AG08395 (cell line): ENCODE results near the gene POLR2I.
"Not testable (repeated sequence)": the region's sequence is repeated elsewhere in the genome, so short reads cannot be mapped to it uniquely, and the experiment has no call there.

Experiments used
- DNase-seq: peaks from one replicate; pipeline ENCODE4 v3.0.0; 2012; ENCODE audit warnings: mixed read lengths, low spot score

Gene POLR2I

DNA sequence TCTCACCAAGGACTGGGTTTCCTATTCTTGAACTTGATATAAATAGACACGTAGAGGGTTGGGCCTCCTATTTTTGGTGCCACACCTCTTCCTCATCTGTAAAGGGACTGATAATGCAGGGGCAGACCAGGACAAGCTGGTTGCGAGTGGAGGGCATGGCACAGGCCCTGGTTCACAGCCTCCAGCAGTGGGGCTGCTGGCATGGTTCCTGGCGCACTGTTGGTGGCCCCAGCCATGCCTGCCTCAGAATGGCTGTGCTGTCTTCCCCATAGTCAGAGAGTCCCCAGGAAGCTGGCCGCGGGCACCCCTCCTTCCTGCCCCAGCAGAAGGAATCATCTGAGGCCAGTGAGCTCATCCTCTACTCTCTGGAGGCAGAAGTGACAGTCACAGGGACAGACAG, 14.2 kb downstream of the POLR2I start:
- no peak for DNase-seq

- DNase-seq: no peak
Measured at GRCh38 chr19:36099166-36099785, 15.4 kb downstream of the POLR2I start.

GRCh38 chr19:36097036-36097435, 17.6 kb downstream of the POLR2I start:
- no peak for DNase-seq

DNA sequence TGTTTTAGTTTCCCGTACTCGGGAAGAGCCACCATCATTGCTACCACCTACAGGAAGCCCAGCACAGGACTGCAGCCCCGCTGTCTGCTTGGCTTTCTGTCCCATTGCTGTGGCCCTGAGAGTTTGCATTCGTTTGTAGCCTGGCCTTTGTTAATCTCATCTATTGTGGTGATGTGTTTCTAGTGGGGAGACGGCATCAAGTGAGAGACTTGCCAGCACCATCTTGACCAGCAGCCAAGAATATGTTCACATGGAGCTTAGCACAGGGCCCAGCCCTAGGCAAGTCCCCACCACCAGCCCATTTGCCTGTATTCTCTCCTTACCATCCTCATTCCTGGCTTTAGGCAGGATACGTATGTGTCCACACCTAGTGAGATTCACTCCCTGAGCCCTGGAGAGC, 21.0 kb downstream of the POLR2I start:
- DNase-seq: peak; percentile 14

DNA sequence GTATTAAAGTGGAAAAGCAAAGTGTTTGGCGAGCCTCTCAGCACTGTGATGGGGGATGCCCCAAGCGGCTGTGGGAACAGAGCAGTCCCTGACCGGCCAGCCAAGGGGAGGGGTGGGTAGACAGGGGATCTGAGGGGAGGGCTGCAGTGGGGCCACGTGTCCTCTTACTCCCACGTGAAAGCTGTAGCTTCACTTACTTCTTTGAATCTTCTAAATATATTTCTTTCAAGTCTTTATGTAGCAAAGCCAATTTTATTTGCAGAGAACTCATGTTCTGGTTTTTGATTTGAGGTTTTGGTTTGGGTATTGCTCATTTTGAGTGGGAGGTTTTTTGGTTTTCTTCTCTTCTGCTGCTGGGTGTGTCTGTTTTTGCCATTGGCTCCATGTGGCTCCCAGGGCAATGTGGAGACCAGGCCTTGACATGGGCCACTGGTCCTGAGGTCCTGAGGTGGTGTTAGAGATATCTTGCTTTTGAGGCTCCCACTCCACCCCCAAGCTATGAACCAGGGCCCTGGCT, 21.5 kb downstream of the POLR2I start:
- no peak for DNase-seq

DNA sequence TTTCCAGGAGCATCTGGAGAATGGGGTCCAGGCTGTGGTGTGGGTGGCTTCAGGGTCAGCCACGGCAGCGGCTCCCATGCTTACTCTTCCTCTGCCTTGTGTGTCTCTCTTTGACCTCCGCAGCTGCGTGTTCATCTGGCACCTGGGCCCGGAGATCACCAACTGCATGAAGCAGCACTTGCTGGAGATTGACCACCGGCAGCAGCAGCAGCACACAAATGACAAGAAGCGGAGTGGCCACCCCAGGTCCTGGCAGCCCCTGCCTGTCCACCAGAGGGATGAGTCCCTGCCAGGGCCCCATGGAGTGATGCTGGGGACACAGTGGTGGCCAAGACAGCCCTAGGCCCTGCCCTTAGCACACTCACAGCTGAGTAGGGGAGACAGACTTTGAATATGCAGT, 22.1 kb downstream of the POLR2I start:
- DNase-seq: no peak

DNA sequence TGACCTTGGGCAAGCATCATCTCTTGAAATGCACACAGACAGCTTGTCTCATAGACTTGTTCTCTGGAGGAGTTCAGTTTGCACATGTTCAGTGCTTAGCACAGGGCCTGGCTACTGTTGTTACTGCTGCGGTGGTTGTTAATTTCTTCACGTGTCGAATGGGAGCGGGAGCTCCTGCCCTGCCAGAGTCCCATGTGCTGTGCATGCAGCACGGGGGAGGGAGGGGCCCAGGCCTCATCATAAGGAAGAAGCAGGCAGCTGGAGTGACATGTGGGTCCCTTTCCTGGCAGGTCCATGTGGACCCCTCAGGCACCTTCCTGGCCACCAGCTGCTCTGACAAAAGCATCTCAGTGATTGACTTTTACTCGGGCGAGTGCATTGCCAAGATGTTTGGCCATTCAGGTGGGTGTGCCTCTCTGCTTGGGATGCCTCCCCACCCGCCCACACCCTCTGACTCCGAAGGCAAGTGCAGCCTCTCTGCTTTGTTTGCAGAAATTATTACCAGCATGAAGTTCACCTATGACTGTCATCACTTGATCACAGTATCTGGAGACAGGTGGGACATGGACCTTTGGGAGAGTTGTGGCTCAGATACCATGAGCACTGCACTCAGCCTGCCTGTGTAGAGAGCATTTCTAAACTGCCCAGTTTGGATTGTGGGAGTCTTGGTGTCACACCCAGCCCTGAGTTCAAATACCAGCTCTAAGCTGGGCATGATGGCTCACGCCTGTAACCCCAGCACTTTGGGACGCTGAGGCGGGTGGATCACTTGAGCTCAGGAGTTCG, 23.6 kb downstream of the POLR2I start:
- no peak for DNase-seq

DNA sequence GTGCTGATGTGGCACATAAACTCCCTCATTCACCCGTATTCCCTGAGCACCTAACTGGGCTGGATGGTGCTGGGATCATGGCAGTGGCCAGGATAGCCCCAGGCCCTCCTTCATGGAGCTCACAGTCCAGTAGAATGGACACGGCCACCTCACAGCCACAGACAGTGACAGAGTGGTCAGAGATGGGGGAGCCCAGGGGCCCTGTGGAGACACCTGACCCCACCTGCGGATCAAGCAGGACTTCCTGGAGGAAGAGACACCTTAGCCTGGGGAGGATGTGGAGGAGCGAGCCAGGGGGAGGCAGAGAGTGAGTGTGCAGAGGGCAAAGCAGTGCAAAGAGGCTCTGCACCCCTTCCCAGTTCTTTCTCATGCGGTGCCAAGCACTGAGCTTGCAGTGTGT, 24.8 kb downstream of the POLR2I start:
- no peak for DNase-seq

GRCh38 chr19:36086326-36086725, 28.3 kb downstream of the POLR2I start:
- DNase-seq: no peak

- DNase-seq: no peak
Measured at GRCh38 chr19:36084231-36085009, 30.3 kb downstream of the POLR2I start.

- no peak for DNase-seq
Measured at GRCh38 chr19:36082916-36083315, 31.8 kb downstream of the POLR2I start.

GRCh38 chr19:36081894-36082293, 32.8 kb downstream of the POLR2I start:
- no peak for DNase-seq

GRCh38 chr19:36081385-36081784, 33.3 kb downstream of the POLR2I start:
- no peak for DNase-seq

- no peak for DNase-seq
Measured at GRCh38 chr19:36079389-36079945, 35.2 kb downstream of the POLR2I start.

- DNase-seq: no peak
Measured at GRCh38 chr19:36073121-36073876, 41.4 kb downstream of the POLR2I start.

- DNase-seq: no peak
Measured at GRCh38 chr19:36072081-36072480, 42.6 kb downstream of the POLR2I start.

DNA sequence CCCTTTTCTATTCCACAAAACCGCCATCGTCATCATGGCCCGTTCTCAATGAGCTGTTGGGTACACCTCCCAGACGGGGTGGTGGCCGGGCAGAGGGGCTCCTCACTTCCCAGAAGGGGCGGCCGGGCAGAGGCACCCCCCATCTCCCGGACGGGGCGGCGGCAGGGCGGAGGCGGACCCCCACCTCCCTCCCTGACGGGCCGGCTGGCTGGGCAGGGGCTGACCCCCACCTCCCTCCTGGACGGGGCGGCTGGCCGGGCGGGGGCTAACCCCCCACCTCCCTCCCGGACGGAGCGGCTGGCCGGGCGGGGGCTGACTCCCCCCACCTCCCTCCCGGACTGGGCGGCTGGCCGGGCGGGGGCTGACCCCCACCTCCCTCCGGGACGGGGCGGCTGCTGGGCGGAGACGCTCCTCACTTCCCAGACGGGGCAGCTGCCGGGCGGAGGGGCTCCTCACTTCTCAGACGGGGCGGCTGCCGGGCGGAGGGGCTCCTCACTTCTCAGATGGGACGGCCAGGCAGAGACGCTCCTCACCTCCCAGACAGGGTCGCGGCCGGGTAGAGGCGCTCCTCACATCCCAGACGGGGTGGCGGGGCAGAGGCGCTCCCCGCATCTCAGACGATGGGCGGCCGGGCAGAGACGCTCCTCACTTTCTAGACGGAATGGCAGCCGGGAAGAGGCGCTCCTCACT, 45.7 kb downstream of the POLR2I start:
- not testable (repeated sequence) for DNase-seq

GRCh38 chr19:36067681-36068080, 47.0 kb downstream of the POLR2I start:
- no peak for DNase-seq

DNA sequence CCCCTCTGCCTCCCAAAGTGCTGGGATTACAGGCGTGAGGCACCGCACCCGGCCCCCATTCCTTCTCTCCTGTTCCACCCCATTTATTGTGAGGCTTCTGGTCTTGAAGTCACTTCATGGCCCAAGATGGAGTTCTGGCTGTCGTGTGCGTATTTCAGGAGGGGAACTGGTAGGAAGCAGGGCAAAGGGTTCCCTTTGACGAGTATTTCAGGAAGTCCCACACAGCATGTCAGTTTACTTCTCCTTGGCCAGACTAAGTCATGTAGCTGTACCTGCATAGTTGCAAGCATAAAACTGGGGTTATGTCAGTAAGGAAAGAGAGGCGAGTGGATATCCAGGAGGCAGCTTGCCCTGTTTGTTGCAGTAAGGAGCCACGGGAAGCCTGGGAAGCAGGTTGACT, 49.8 kb downstream of the POLR2I start:
- no peak for DNase-seq
